ENCODE data around the gene PPP4R2. TPM values are rescaled to one million over a fixed set of nuclear protein-coding genes. Genes with fewer than 3 reads are reported as not detected.

Gene PPP4R2
- polyA plus RNA-seq, 3 donors, result 14.3 to 25.4 (median 18.7) TPM

- H3K27me3 Mint-ChIP-seq (ENCODE audit: low read depth in 3 of 3), result no peaks in the 10 kb centered on the region
- Histone ChIP-seq H3K27ac (ENCODE audit: low read depth in 1 of 2, low read length in 2 of 2) (no peak overlapping the region), H2AFZ (ENCODE audit: insufficient read depth, low read depth, low read length, poor library complexity, severe bottlenecking) (no peak overlapping the region), H3K27me3 (ENCODE audit: control insufficient read depth in 2 of 2, insufficient read depth in 2 of 2, low read length in 2 of 2) (no peaks in the 10 kb centered on the region), H3K4me3 (replicated peaks in 1 of 3; ENCODE audit: low read depth in 2 of 3, low read length in 3 of 3) (no peak overlapping the region), H3K36me3 (replicated peaks in 1 of 2; ENCODE audit: control insufficient read depth in 1 of 2, insufficient read depth in 2 of 2, low read length in 2 of 2) (peaks cover 6 to 40% of the 10 kb centered on the region in 2 donors), H3K79me2 (ENCODE audit: insufficient read depth, low read length) (peaks cover 100% of the 10 kb centered on the region), H3K4me2 (replicated peaks; ENCODE audit: extremely low read depth, low read length, poor library complexity, severe bottlenecking) (no peak overlapping the region), H3K4me1 (ENCODE audit: control insufficient read depth in 1 of 2, insufficient read depth in 2 of 2, low read length in 2 of 2) (no peaks in the 10 kb centered on the region), H4K20me1 (ENCODE audit: insufficient read depth, low read length) (peaks cover 98% of the 10 kb centered on the region), H3K9ac (ENCODE audit: insufficient read depth, low read length, poor library complexity, severe bottlenecking) (no peak overlapping the region), H3K9me3 (replicated peaks in 1 of 2; ENCODE audit: control insufficient read depth in 1 of 2, insufficient read depth in 1 of 2, low read length in 2 of 2) (no peaks in the 10 kb centered on the region)
- WGBS (ENCODE audit: insufficient coverage), result no CpG with 5 or more reads among the region's 5 CpGs
- H3K36me3 Mint-ChIP-seq, result peaks cover 19 to 40% of the 10 kb centered on the region in 2 donors
- intact Hi-C loops (cut with micrococcal nuclease), result no loop called here
- peaks cover 0 to 3% (median 0%) of the 10 kb centered on the region in 7 donors for H3K9me3 Mint-ChIP-seq
- no peak overlapping the region for H3K4me3 Mint-ChIP-seq
- no peak for DNase-seq
- no peak for TF ChIP-seq CTCF (IDR thresholded peaks at IDR 0.05)
- H3K4me1 Mint-ChIP-seq, result peaks cover 10% of the 10 kb centered on the region
- peak overlapping the region in 1 of 7 donors; percentile 2 for H3K27ac Mint-ChIP-seq
These were observed 22.3 kb downstream of the PPP4R2 start for GRCh38 chr3:73018790-73019441.

- Histone ChIP-seq H3K4me3 (replicated peaks in 1 of 3; ENCODE audit: low read depth in 2 of 3, low read length in 3 of 3) (no peak overlapping the region), H3K36me3 (replicated peaks in 1 of 2; ENCODE audit: control insufficient read depth in 1 of 2, insufficient read depth in 2 of 2, low read length in 2 of 2) (peaks cover under 1 to 20% of the 10 kb centered on the region in 2 donors), H3K4me1 (ENCODE audit: control insufficient read depth in 1 of 2, insufficient read depth in 2 of 2, low read length in 2 of 2) (no peaks in the 10 kb centered on the region), H3K27ac (ENCODE audit: low read depth in 1 of 2, low read length in 2 of 2) (no peak overlapping the region), H3K27me3 (ENCODE audit: control insufficient read depth in 2 of 2, insufficient read depth in 2 of 2, low read length in 2 of 2) (no peaks in the 10 kb centered on the region), H3K79me2 (ENCODE audit: insufficient read depth, low read length) (peaks cover 100% of the 10 kb centered on the region), H3K9ac (ENCODE audit: insufficient read depth, low read length, poor library complexity, severe bottlenecking) (no peak overlapping the region), H2AFZ (ENCODE audit: insufficient read depth, low read depth, low read length, poor library complexity, severe bottlenecking) (no peak overlapping the region), H3K4me2 (replicated peaks; ENCODE audit: extremely low read depth, low read length, poor library complexity, severe bottlenecking) (no peak overlapping the region), H3K9me3 (replicated peaks in 1 of 2; ENCODE audit: control insufficient read depth in 1 of 2, insufficient read depth in 1 of 2, low read length in 2 of 2) (no peaks in the 10 kb centered on the region), H4K20me1 (ENCODE audit: insufficient read depth, low read length) (peaks cover 97% of the 10 kb centered on the region)
- peak overlapping the region in 4 of 7 donors; percentile 30 to 69 (median 42) for H3K27ac Mint-ChIP-seq
- intact Hi-C loops (cut with micrococcal nuclease), result no loop called here
- peaks cover 14% of the 10 kb centered on the region for H3K4me1 Mint-ChIP-seq
- TF ChIP-seq CTCF (IDR thresholded peaks at IDR 0.05), result no peak
- no peak for DNase-seq
- peaks cover 12 to 23% of the 10 kb centered on the region in 2 donors for H3K36me3 Mint-ChIP-seq
- H3K27me3 Mint-ChIP-seq (ENCODE audit: low read depth in 3 of 3), result no peaks in the 10 kb centered on the region
- no CpG with 5 or more reads among the region's 4 CpGs for WGBS (ENCODE audit: insufficient coverage)
- H3K4me3 Mint-ChIP-seq, result no peak overlapping the region
- no peaks in the 10 kb centered on the region for H3K9me3 Mint-ChIP-seq
These were observed 24.8 kb downstream of the PPP4R2 start for GRCh38 chr3:73021301-73021835.

Data from CD14-positive monocyte (primary cell).